IMR-90 (cell line): ENCODE data around the gene AMIGO1. TPM values are rescaled to one million over a fixed set of nuclear protein-coding genes. Genes with fewer than 3 reads are reported as not detected.

Source experiments
- ATAC-seq: fragments of 200-7000 bp; cut with Tn5 transposase; 2 replicates; pipeline ENCODE4 v1.9.1; 2020; ENCODE audit warnings: low read depth, mild to moderate bottlenecking, moderate library complexity
- BruUV-seq: library from RNA; stranded (reverse); fragments of 400-500 nt; replicated peaks from 2 replicates; lab custom pipeline; 2021; lab: Mats Ljungman, UMichigan
- CTCF ChIA-PET: fragments of 300-600 bp; formaldehyde crosslinking; extraction: SDS; loops from one replicate; lab custom pipeline; 2021; ENCODE audit warnings: antibody characterized with exemption; lab: Yijun Ruan, JAX
- POLR2A ChIA-PET: fragments of 300-600 bp; sonication (Branson Sonifier 250); formaldehyde crosslinking; loops from one replicate; lab custom pipeline; 2022; ENCODE audit warnings: antibody characterized with exemption; ENCODE audit not compliant: unreplicated experiment; lab: Charles Lee
- DNase-seq: peaks from one replicate; pipeline ENCODE4 v3.0.0; 2013
- H2AFZ ChIP-seq: replicated peaks from 2 replicates; pipeline ENCODE3; 2013; ENCODE audit warnings: low read length, mild to moderate bottlenecking; ENCODE audit not compliant: poor library complexity
- H2AK5ac ChIP-seq: 2 replicates; pipeline ENCODE4 v1.6.1; 2013; ENCODE audit warnings: low read depth, low read length, inconsistent platforms
- H2AK9ac ChIP-seq: replicated peaks from 2 replicates; pipeline ENCODE3; 2013; ENCODE audit warnings: mild to moderate bottlenecking, low read depth, low read length, moderate library complexity; ENCODE audit not compliant: poor library complexity
- H2BK120ac ChIP-seq: 2 replicates; pipeline ENCODE4 v1.6.1; 2013; ENCODE audit warnings: low read depth, low read length, inconsistent platforms
- H2BK15ac ChIP-seq: 3 replicates; pipeline ENCODE4 v1.6.1; 2013; ENCODE audit warnings: low read depth, low read length, inconsistent platforms
- H2BK20ac ChIP-seq: 2 replicates; pipeline ENCODE4 v1.6.1; 2013; ENCODE audit warnings: low read depth, mild to moderate bottlenecking, inconsistent platforms, low read length, moderate library complexity
- H2BK5ac ChIP-seq: 2 replicates; pipeline ENCODE4 v1.6.1; 2013; ENCODE audit warnings: mild to moderate bottlenecking, low read depth, low read length, inconsistent platforms; ENCODE audit not compliant: poor library complexity, severe bottlenecking
- H3K14ac ChIP-seq: replicated peaks from 2 replicates; pipeline ENCODE4 v1.6.1; 2013; ENCODE audit warnings: low read depth, low read length, inconsistent platforms
- H3K18ac ChIP-seq: 2 replicates; pipeline ENCODE4 v1.6.1; 2013; ENCODE audit warnings: low read depth, low read length, control low read depth
- H3K23ac ChIP-seq: 2 replicates; pipeline ENCODE4 v1.6.1; 2013; ENCODE audit warnings: low read depth, low read length, inconsistent platforms
- H3K27ac ChIP-seq: 2 replicates; pipeline ENCODE4 v1.5.1; 2013; ENCODE audit warnings: mild to moderate bottlenecking, control low read depth, low read length; ENCODE audit not compliant: insufficient read depth
- H3K27me3 ChIP-seq: 2 replicates; pipeline ENCODE4 v1.6.1; 2013; ENCODE audit warnings: low read length; ENCODE audit not compliant: control insufficient read depth, insufficient read depth
- H3K36me3 ChIP-seq: 2 replicates; pipeline ENCODE4 v1.6.1; 2013; ENCODE audit warnings: low read length, mixed read lengths; ENCODE audit not compliant: control insufficient read depth, insufficient read depth
- H3K4ac ChIP-seq: 2 replicates; pipeline ENCODE4 v1.6.1; 2013; ENCODE audit warnings: low read depth, low read length, inconsistent platforms
- H3K4me1 ChIP-seq: 2 replicates; pipeline ENCODE4 v1.6.1; 2013; ENCODE audit warnings: low read length, mixed read lengths; ENCODE audit not compliant: control insufficient read depth, insufficient read depth
- H3K4me2 ChIP-seq: 2 replicates; pipeline ENCODE4 v1.6.1; 2013; ENCODE audit warnings: low read depth, mild to moderate bottlenecking, control low read depth, low read length, moderate library complexity
- H3K4me3 ChIP-seq: 2 replicates; pipeline ENCODE4 v1.5.1; 2013; ENCODE audit warnings: low read depth, mild to moderate bottlenecking, control low read depth, low read length, moderate library complexity; ENCODE audit not compliant: insufficient read depth
- H3K56ac ChIP-seq: 2 replicates; pipeline ENCODE4 v1.6.1; 2013; ENCODE audit warnings: low read length, inconsistent platforms; ENCODE audit not compliant: insufficient read depth; ENCODE audit errors: extremely low read depth
- H3K79me1 ChIP-seq, 2 experiments: 2 replicates each; pipeline ENCODE4 v1.6.1; 2013; ENCODE audit warnings: low read length in 2 of 2, inconsistent platforms in 1 of 2, low read depth in 1 of 2
- H3K9ac ChIP-seq: 2 replicates; pipeline ENCODE4 v1.6.1; 2013; ENCODE audit warnings: low read depth, low read length, control low read depth
- H3K9me1 ChIP-seq: 2 replicates; pipeline ENCODE4 v1.6.1; 2013; ENCODE audit warnings: low read length, inconsistent platforms; ENCODE audit not compliant: insufficient read depth
- H3K9me3 ChIP-seq: 2 replicates; pipeline ENCODE4 v1.6.1; 2013; ENCODE audit warnings: low read length; ENCODE audit not compliant: control insufficient read depth, insufficient read depth
- H4K20me1 ChIP-seq: 2 replicates; pipeline ENCODE4 v1.6.1; 2013; ENCODE audit warnings: low read length, inconsistent platforms; ENCODE audit not compliant: insufficient read depth
- H4K5ac ChIP-seq: 2 replicates; pipeline ENCODE4 v1.6.1; 2013; ENCODE audit warnings: mild to moderate bottlenecking, low read depth, low read length, control low read depth
- H4K8ac ChIP-seq, 2 experiments: 2 replicates each; pipeline ENCODE4 v1.6.1; 2013; ENCODE audit warnings: low read depth in 2 of 2, low read length in 2 of 2, control low read depth in 1 of 2, inconsistent platforms in 1 of 2
- H4K91ac ChIP-seq: 2 replicates; pipeline ENCODE4 v1.6.1; 2013; ENCODE audit warnings: low read depth, low read length, inconsistent platforms; ENCODE audit not compliant: insufficient read depth
- MAZ ChIP-seq: IDR thresholded peaks from 2 replicates; pipeline ENCODE4 v1.6.1; 2012; ENCODE audit warnings: low read depth, mild to moderate bottlenecking, low read length, improper control_type of control experiment, moderate library complexity, borderline replicate concordance
- RAD21 ChIP-seq: IDR thresholded peaks from 2 replicates; pipeline ENCODE4 v1.6.1; 2012; ENCODE audit warnings: low read length, improper control_type of control experiment
- WGBS, 2 experiments: methylation state at CpG; one replicate each; pipeline versions ENCODE4 v1.1.5 to v1.1.7; 2013; ENCODE audit warnings: missing lambda C conversion rate in 2 of 2; ENCODE audit not compliant: insufficient read length in 1 of 2; ENCODE audit errors: extremely low coverage in 2 of 2; 5-methylcytosine and 5-hydroxymethylcytosine counted together
- dilution Hi-C: fragments of 300-500 bp; cut with HindIII; formaldehyde crosslinking; loops from one replicate; pipeline ENCODE4 v1.14.3; 2018; ENCODE audit warnings: low sequenced_read_pairs; ENCODE audit not compliant: unreplicated experiment
- in situ Hi-C: fragments of 300-500 bp; cut with MboI; formaldehyde crosslinking; loops from 3 replicates; pipeline ENCODE4 v1.14.3; 2019; ENCODE audit warnings: low sequenced_read_pairs, inconsistent platforms, mixed read lengths
- intact Hi-C: fragments of 100-400 bp; cut with micrococcal nuclease; formaldehyde crosslinking; loops from 2 replicates; pipeline ENCODE4 v1.10.0; 2022
- polyA plus RNA-seq, 3 experiments: library from polyadenylated mRNA; depleted of rRNA; stranded (reverse); fragments of >200 nt; gene quantifications; 2 replicates each; pipeline ENCODE4 v1.2.3, GENCODE V29; 2012; ENCODE audit warnings: low replicate concordance in 1 of 3
- total RNA-seq: library from RNA; depleted of rRNA; stranded (reverse); fragments of >200 nt; gene quantifications from 2 replicates; pipeline ENCODE4 v1.2.3, GENCODE V29; 2012

AMIGO1 gene
- total and polyA plus RNA-seq, 2 of the 4 experiments (the other 2 are of a cell fraction): 1.5 to 1.6 TPM

DNA sequence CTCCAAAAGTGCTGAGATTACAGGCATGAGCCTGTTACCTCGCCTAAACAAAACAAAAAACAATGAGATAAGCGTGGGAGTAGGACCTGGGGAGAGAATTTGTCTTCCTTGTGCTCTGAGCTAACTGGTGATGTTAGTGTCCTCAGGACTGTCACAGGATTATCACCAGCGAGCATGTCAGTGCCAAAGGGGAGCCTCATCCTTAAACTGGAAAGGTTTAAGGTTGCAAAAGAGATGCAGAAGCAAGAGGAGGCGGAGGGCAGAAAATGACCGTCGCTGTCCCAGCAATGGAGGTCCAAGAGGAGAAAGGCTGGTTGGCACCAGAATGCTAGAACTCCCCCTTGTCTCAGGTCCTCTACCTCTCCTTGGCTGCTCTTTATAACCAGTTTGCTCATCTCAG lies 39.3 kb downstream of the AMIGO1 start:
- intact Hi-C loops: no loop called here
- no peaks in the 10 kb centered on the region for H3K9me1 ChIP-seq
- ChIA-PET CTCF (interaction anchor here (0.6 to 0.7 kb wide), 2 partner anchors 8 to 13 kb away, joined by 3 read pairs; no protein-coding TSS in a partner anchor), POLR2A (no interaction called here)
- no peak overlapping the region for H2AK5ac ChIP-seq
- no peak for DNase-seq
- H3K4me1 ChIP-seq: no peaks in the 10 kb centered on the region
- in situ Hi-C loops: no loop called here
- H3K4me2 ChIP-seq: no peak overlapping the region
- H4K91ac ChIP-seq: no peak overlapping the region
- no peaks in the 10 kb centered on the region for H3K36me3 ChIP-seq
- dilution Hi-C loops: no loop called here
- H2BK120ac ChIP-seq: no peak overlapping the region
- H2AK9ac ChIP-seq: no peak overlapping the region
- BruUV-seq: no TSS peak
- ATAC-seq: no peak
- H3K18ac ChIP-seq: no peak overlapping the region
- no peak overlapping the region for H2BK5ac ChIP-seq
- no peak overlapping the region for H3K14ac ChIP-seq
- H3K4ac ChIP-seq: no peak overlapping the region
- no peak overlapping the region for H2BK15ac ChIP-seq
- H3K56ac ChIP-seq: no peak overlapping the region
- peaks cover 70% of the 10 kb centered on the region for H3K27me3 ChIP-seq
- no peaks in the 10 kb centered on the region for H3K9me3 ChIP-seq
- TF ChIP-seq RAD21: no peak
- no peak for TF ChIP-seq MAZ
- no peak overlapping the region for H3K27ac ChIP-seq
- 25% methylated on average over 1 of the region's 6 CpGs; no CpG with 5 or more reads in 1 of the 2 experiments for WGBS, 2 experiments
- H3K4me3 ChIP-seq: no peak overlapping the region
- H2AFZ ChIP-seq: no peak overlapping the region
- H2BK20ac ChIP-seq: no peak overlapping the region
- H3K23ac ChIP-seq: 0 out of 2 replicates have a peak overlapping the region, but pooled peaks have one; percentile 18
- H4K20me1 ChIP-seq: no peaks in the 10 kb centered on the region
- H4K5ac ChIP-seq: no peak overlapping the region
- no peaks in the 10 kb centered on the region for H3K79me1 ChIP-seq
- no peak overlapping the region for H4K8ac ChIP-seq
- no peak overlapping the region for H3K9ac ChIP-seq
